ENCODE data around the gene REM2. TPM values are rescaled to one million over a fixed set of nuclear protein-coding genes. Genes with fewer than 3 reads are reported as not detected.
"Not testable (repeated sequence)": the region's sequence is repeated elsewhere in the genome, so short reads cannot be mapped to it uniquely, and the experiment has no call there.

The REM2 gene
- total RNA-seq, 2 experiments from 2014 or later, result 9.2 to 9.4 TPM

DNA sequence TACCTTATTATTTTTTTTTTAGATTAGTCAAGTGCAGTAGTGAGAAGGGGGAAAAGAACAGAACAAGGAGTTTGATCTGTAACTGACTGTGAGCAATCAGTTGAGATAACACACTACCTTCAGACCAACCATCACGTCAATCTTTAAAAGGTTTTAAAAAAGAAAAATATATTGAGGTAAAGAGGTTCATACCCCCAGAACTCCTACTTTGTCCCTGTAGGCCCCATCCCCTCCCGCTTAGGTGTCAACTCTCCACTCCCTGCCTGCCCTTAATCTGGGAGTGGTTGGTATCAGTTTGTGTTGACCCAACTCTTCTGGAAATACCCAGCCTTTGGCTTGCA, 30.5 kb upstream of the REM2 start:
- H3K4me3 Mint-ChIP-seq, result no peak overlapping the region
- POLR2A ChIA-PET, result interaction anchor here (1.3 to 4.3 kb wide), 5 partner anchors 15 to 296 kb away, joined by 4 to 23 read pairs (median 11); partner anchors contain the start of gene RBM23
- intact Hi-C loops (cut with DNase I, micrococcal nuclease), result loop anchor here (5.0 to 10.0 kb wide), 2 partner anchors 195 to 988 kb away; no protein-coding TSS in a partner anchor

GRCh38 chr14:22852940-22853767, 29.9 kb upstream of the REM2 start:
- POLR2A ChIA-PET, result interaction anchor here (1.3 to 4.3 kb wide), 6 partner anchors 15 to 296 kb away, joined by 4 to 23 read pairs (median 12); partner anchors contain the start of genes LRP10 and RBM23
- Histone ChIP-seq H3K4me1 (ENCODE audit: insufficient read depth, low read length) (peaks cover 18% of the 10 kb centered on the region), H3K27ac (ENCODE audit: low read depth in 1 of 2, low read length in 2 of 2) (no peak overlapping the region)

More for the DNA sequence above, 30.5 kb upstream of the REM2 start:
- ATAC-seq (ENCODE audit: poor library complexity) (no peak), DNase-seq (no peak)
- H3K4me3 ChIP-seq (ENCODE audit: low read length), result no peak overlapping the region
- TF ChIP-seq CTCF (IDR thresholded peaks at IDR 0.05), result no peak
- no peaks in the 10 kb centered on the region for H3K27me3 ChIP-seq (ENCODE audit: control insufficient read depth in 1 of 2, insufficient read depth in 2 of 2, low read length in 2 of 2)
- H3K36me3 Mint-ChIP-seq (ENCODE audit: low read depth), result no peaks in the 10 kb centered on the region
- CTCF ChIA-PET, result interaction anchor here (0.6 to 6.7 kb wide), 23 partner anchors 10 to 302 kb away, joined by 3 to 67 read pairs (median 4); partner anchors contain the start of genes LRP10, MRPL52 and OXA1L
- H3K4me1 Mint-ChIP-seq (ENCODE audit: low read depth), result peaks cover 23% of the 10 kb centered on the region
- H3K9me3 Mint-ChIP-seq, result no peaks in the 10 kb centered on the region
- H3K4me1 ChIP-seq (ENCODE audit: insufficient read depth, low read length), result peaks cover 16% of the 10 kb centered on the region
- no peak overlapping the region for H3K27ac ChIP-seq (ENCODE audit: low read depth in 1 of 2, low read length in 2 of 2)
- H3K36me3 ChIP-seq (ENCODE audit: insufficient read depth, low read length), result no peaks in the 10 kb centered on the region
- H3K9me3 ChIP-seq (ENCODE audit: control insufficient read depth in 1 of 2, insufficient read depth in 1 of 2, low read length in 2 of 2), result no peaks in the 10 kb centered on the region
- H3K27ac Mint-ChIP-seq, result no peak overlapping the region
- H3K27me3 Mint-ChIP-seq, result peaks cover 11% of the 10 kb centered on the region

GRCh38 chr14:22854296-22854695, 28.7 kb upstream of the REM2 start:
- not testable (repeated sequence) for H3K36me3 ChIP-seq (ENCODE audit: insufficient read depth, low read length); H3K4me3 Mint-ChIP-seq; H3K9me3 Mint-ChIP-seq; H3K27ac Mint-ChIP-seq; H3K9me3 ChIP-seq (ENCODE audit: control insufficient read depth in 1 of 2, insufficient read depth in 1 of 2, low read length in 2 of 2); H3K4me3 ChIP-seq (ENCODE audit: low read length); H3K27ac ChIP-seq (ENCODE audit: low read depth in 1 of 2, low read length in 2 of 2); H3K36me3 Mint-ChIP-seq (ENCODE audit: low read depth); H3K27me3 Mint-ChIP-seq; DNase-seq; ATAC-seq (ENCODE audit: poor library complexity); H3K27me3 ChIP-seq (ENCODE audit: control insufficient read depth in 1 of 2, insufficient read depth in 2 of 2, low read length in 2 of 2)
- ChIA-PET POLR2A (interaction anchor here (3.1 to 4.3 kb wide), 2 partner anchors 17 to 283 kb away, joined by 12 to 23 read pairs; partner anchors contain the start of gene LRP10), CTCF (interaction anchor here (1.2 to 6.7 kb wide), 7 partner anchors 8 to 283 kb away, joined by 3 to 67 read pairs (median 11); partner anchors contain the start of gene MRPL52)
- H3K4me1 ChIP-seq (ENCODE audit: insufficient read depth, low read length), result peaks cover 29% of the 10 kb centered on the region
- peaks cover 36% of the 10 kb centered on the region for H3K4me1 Mint-ChIP-seq (ENCODE audit: low read depth)
- intact Hi-C loops (cut with DNase I, micrococcal nuclease), result loop anchor here (2.0 to 10.0 kb wide), 3 partner anchors 17 to 989 kb away; partner anchors contain the start of gene LRP10 (in 1 of the 2)

More at GRCh38 chr14:22852940-22853767, 29.9 kb upstream of the REM2 start:
- Mint-ChIP-seq H3K36me3 (ENCODE audit: low read depth) (no peaks in the 10 kb centered on the region), H3K27ac (peak overlapping the region; percentile 61), H3K9me3 (no peaks in the 10 kb centered on the region), H3K27me3 (peaks cover 5% of the 10 kb centered on the region), H3K4me3 (peak overlapping the region; percentile 83), H3K4me1 (ENCODE audit: low read depth) (peaks cover 27% of the 10 kb centered on the region)
- no peaks in the 10 kb centered on the region for H3K36me3 ChIP-seq (ENCODE audit: insufficient read depth, low read length)
- H3K9me3 ChIP-seq (ENCODE audit: control insufficient read depth in 1 of 2, insufficient read depth in 1 of 2, low read length in 2 of 2), result no peaks in the 10 kb centered on the region
- intact Hi-C loops (cut with DNase I, micrococcal nuclease), result loop anchor here (1.0 to 10.0 kb wide), 7 partner anchors 30 to 988 kb away; no protein-coding TSS in a partner anchor
- TF ChIP-seq CTCF (IDR thresholded peaks at IDR 0.05), result peak; percentile 99
- ATAC-seq (ENCODE audit: poor library complexity), result peak; percentile 91
- CTCF ChIA-PET, result interaction anchor here (0.6 to 6.7 kb wide), 26 partner anchors 10 to 302 kb away, joined by 3 to 67 read pairs (median 4); partner anchors contain the start of genes LRP10, MRPL52 and OXA1L
- peak overlapping the region; percentile 69 for H3K4me3 ChIP-seq (ENCODE audit: low read length)
- no peaks in the 10 kb centered on the region for H3K27me3 ChIP-seq (ENCODE audit: control insufficient read depth in 1 of 2, insufficient read depth in 2 of 2, low read length in 2 of 2)
- DNase-seq, result peak; percentile 81 to 96 (median 90)
